Natural killer cell (primary cell): ENCODE measurements around the gene ADORA2A. TPM values are rescaled to one million over a fixed set of nuclear protein-coding genes. Genes with fewer than 3 reads are reported as not detected.

Source experiments
- ATAC-seq, 3 donors: fragments of 150-1000 bp in 2 of 3; fragments of 200-7000 bp in 1 of 3; cut with Tn5 transposase; 1 replicate in 1 of 3; 2 replicates in 2 of 3; pipeline ENCODE4 v1.10.0; 2021; ENCODE audit warnings: mild to moderate bottlenecking in 2 of 3, moderate library complexity in 2 of 3
- DNase-seq, 2 donors: peaks; one replicate each; pipeline versions ENCODE4 v3.0.0 to v3.0.0-alpha.2; 2013 to 2021; ENCODE audit warnings: mixed read lengths in 1 of 2
- H3K27ac ChIP-seq: one replicate; pipeline ENCODE4 v1.5.1; 2013; ENCODE audit warnings: mild to moderate bottlenecking, low read length
- H3K27me3 ChIP-seq: one replicate; pipeline ENCODE4 v1.6.1; 2013; ENCODE audit warnings: low read length; ENCODE audit not compliant: control insufficient read depth, insufficient read depth
- H3K36me3 ChIP-seq: one replicate; pipeline ENCODE4 v1.6.1; 2013; ENCODE audit warnings: low read length; ENCODE audit not compliant: control insufficient read depth, insufficient read depth
- H3K4me1 ChIP-seq: one replicate; pipeline ENCODE4 v1.6.1; 2013; ENCODE audit warnings: low read length; ENCODE audit not compliant: control insufficient read depth, insufficient read depth
- H3K4me3 ChIP-seq: one replicate; pipeline ENCODE4 v1.5.1; 2013; ENCODE audit warnings: low read length
- H3K9me3 ChIP-seq: one replicate; pipeline ENCODE4 v1.6.1; 2013; ENCODE audit warnings: low read length; ENCODE audit not compliant: control insufficient read depth, insufficient read depth
- H3K27ac Mint-ChIP-seq, 2 donors: one replicate each; pipeline ENCODE4 v1.8.0; 2022; ENCODE audit warnings: mild to moderate bottlenecking in 2 of 2, mixed read lengths in 2 of 2, moderate library complexity in 1 of 2
- H3K27me3 Mint-ChIP-seq, 2 donors: one replicate each; pipeline ENCODE4 v1.8.0; 2022; ENCODE audit warnings: low read depth in 2 of 2, mixed read lengths in 2 of 2
- H3K36me3 Mint-ChIP-seq: one replicate; pipeline ENCODE4 v1.8.0; 2022; ENCODE audit warnings: mixed read lengths
- H3K4me1 Mint-ChIP-seq, 2 donors: one replicate each; pipeline ENCODE4 v1.8.0; 2022; ENCODE audit warnings: mixed read lengths in 2 of 2
- H3K4me3 Mint-ChIP-seq: one replicate; pipeline ENCODE4 v1.8.0; 2022; ENCODE audit warnings: mild to moderate bottlenecking, moderate library complexity, mixed read lengths
- H3K9me3 Mint-ChIP-seq, 2 donors: one replicate each; pipeline ENCODE4 v1.8.0; 2022; ENCODE audit warnings: mixed read lengths in 2 of 2
- WGBS: methylation state at CpG from one replicate; pipeline ENCODE4 v1.1.7; 2013; ENCODE audit warnings: missing lambda C conversion rate; ENCODE audit not compliant: insufficient coverage; 5-methylcytosine and 5-hydroxymethylcytosine counted together
- intact Hi-C: fragments of 100-400 bp; cut with micrococcal nuclease; formaldehyde crosslinking; loops from one replicate; pipeline ENCODE4 v1.14.2; 2022
- total RNA-seq, 4 donors: library from RNA; stranded (reverse); fragments of 120-200 nt in 1 of 4; gene quantifications; one replicate each; pipeline versions ENCODE4 v1.2.3 to v1.2.4, GENCODE V29; 2013 to 2022
- TF ChIP-seq, protein P1 (sequence below): fragments of 200-600 bp; IDR thresholded peaks from one replicate; pipeline ENCODE4 v1.8.0; 2022; ENCODE audit warnings: antibody characterized with exemption

ADORA2A gene
- total RNA-seq, 3 donors from 2014 or later (not counting 1 experiment from before 2014, with no cell fraction given) = 11.0 to 15.0 (median 11.7) TPM

DNA sequence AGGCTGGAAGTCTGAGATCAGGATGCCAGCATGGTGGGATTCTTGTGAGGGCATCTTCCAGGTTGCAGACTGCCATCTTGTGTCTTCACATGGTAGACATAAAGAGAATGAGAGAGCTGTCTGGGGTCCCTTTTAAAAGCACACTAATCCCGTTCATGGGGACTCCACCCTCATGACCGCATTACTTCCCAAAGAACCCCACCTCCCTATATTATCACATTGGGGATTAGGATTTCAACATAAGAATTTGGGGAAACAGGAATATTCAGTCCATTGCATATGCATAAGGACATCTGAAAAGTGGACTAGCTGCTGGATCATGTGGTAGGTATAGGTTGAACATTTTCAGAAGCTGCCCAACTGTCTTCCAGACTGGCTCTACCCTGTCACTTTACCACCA is 33.1 kb upstream of the ADORA2A start:
- no peaks in the 10 kb centered on the region for H3K9me3 Mint-ChIP-seq
- no peaks in the 10 kb centered on the region for H3K36me3 Mint-ChIP-seq
- Histone ChIP-seq H3K36me3 (peaks cover 11% of the 10 kb centered on the region), H3K27ac (no peak overlapping the region), H3K9me3 (no peaks in the 10 kb centered on the region), H3K4me3 (no peak overlapping the region), H3K4me1 (no peaks in the 10 kb centered on the region), H3K27me3 (no peaks in the 10 kb centered on the region)
- TF ChIP-seq, protein P1, sequence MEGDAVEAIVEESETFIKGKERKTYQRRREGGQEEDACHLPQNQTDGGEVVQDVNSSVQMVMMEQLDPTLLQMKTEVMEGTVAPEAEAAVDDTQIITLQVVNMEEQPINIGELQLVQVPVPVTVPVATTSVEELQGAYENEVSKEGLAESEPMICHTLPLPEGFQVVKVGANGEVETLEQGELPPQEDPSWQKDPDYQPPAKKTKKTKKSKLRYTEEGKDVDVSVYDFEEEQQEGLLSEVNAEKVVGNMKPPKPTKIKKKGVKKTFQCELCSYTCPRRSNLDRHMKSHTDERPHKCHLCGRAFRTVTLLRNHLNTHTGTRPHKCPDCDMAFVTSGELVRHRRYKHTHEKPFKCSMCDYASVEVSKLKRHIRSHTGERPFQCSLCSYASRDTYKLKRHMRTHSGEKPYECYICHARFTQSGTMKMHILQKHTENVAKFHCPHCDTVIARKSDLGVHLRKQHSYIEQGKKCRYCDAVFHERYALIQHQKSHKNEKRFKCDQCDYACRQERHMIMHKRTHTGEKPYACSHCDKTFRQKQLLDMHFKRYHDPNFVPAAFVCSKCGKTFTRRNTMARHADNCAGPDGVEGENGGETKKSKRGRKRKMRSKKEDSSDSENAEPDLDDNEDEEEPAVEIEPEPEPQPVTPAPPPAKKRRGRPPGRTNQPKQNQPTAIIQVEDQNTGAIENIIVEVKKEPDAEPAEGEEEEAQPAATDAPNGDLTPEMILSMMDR = no peak
- no peak overlapping the region for H3K27ac Mint-ChIP-seq
- DNase-seq (no peak), ATAC-seq (no peak)
- WGBS = no CpG with 5 or more reads among the region's 2 CpGs
- H3K4me3 Mint-ChIP-seq = no peak overlapping the region
- H3K27me3 Mint-ChIP-seq = no peaks in the 10 kb centered on the region
- intact Hi-C loops = no loop called here
- H3K4me1 Mint-ChIP-seq = peaks cover 4 to 11% of the 10 kb centered on the region in 2 donors

DNA sequence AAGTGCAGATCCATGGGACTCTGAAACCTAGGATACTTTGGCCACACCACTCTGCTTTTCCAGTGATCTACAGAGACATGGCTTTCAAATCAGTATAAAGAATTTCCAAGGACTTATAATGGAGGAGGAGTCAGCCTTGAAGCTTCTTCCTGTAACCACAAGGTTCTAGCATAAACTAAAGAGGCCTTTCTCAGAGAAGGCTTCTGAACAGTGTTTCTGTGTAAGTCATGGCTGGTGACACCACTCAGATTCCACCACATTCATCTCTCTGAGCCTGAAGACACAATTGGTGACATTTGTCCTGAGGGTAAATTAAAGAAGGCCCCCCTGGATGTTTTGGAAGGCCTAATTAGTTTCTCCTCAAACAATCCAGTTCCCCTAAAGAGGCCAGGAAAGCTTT is 29.0 kb upstream of the ADORA2A start:
- Mint-ChIP-seq H3K4me3 (no peak overlapping the region), H3K27ac (peak overlapping the region in 1 of 2 donors; percentile 64), H3K4me1 (peaks cover 21 to 24% of the 10 kb centered on the region in 2 donors), H3K36me3 (no peaks in the 10 kb centered on the region), H3K9me3 (no peaks in the 10 kb centered on the region), H3K27me3 (no peaks in the 10 kb centered on the region)
- H3K9me3 ChIP-seq = no peaks in the 10 kb centered on the region
- H3K27me3 ChIP-seq = no peaks in the 10 kb centered on the region
- TF ChIP-seq, protein P1 = no peak
- ATAC-seq (no peak), DNase-seq (no peak)
- H3K4me3 ChIP-seq = no peak overlapping the region
- no peak overlapping the region for H3K27ac ChIP-seq
- H3K36me3 ChIP-seq = peaks cover 14% of the 10 kb centered on the region
- intact Hi-C loops = no loop called here
- H3K4me1 ChIP-seq = peaks cover 15% of the 10 kb centered on the region

DNA sequence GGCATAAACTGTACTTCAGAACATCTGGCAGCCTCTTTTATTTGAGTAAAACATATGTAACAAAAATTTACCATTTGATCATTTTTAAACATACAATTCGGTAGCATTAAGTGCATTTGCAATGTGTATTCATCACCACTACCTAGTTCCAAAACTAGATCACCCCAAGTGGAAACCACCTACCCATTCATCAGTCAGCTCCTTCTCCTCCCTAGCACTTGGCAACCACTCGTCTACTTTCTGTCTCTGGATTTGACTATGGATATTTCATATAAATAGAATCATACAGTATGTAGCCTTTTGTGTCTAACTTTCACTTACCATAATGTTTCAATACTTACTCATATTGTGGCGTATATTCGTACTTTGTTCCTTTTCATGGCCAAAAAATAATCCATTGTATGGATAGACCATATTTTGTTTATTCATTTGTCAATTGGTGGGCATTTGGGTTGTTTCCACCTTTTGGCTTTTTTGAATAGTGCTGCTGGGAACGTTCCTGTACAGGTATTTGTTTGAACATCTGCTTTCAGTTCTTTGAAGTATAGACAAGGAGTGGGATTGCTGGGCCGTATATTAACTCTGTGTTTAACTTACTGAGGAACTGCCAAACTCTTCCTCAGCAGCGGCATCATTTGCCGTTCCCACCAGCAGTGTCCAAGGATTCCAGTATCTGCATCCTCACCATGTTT is 27.2 kb upstream of the ADORA2A start:
- no peak for DNase-seq
- 74% methylated on average over 5 of the region's 8 CpGs for WGBS

More for the DNA sequence above, 27.2 kb upstream of the ADORA2A start:
- no peaks in the 10 kb centered on the region for H3K9me3 ChIP-seq
- H3K36me3 ChIP-seq = peaks cover 14% of the 10 kb centered on the region
- no peaks in the 10 kb centered on the region for H3K36me3 Mint-ChIP-seq
- intact Hi-C loops = no loop called here
- no peaks in the 10 kb centered on the region for H3K27me3 Mint-ChIP-seq
- no peaks in the 10 kb centered on the region for H3K9me3 Mint-ChIP-seq
- TF ChIP-seq, protein P1 = no peak
- no peak for ATAC-seq
- H3K27ac ChIP-seq = peak overlapping the region; percentile 47
- no peak overlapping the region for H3K4me3 ChIP-seq
- peak overlapping the region; percentile 6 to 45 for H3K27ac Mint-ChIP-seq
- peaks cover 15% of the 10 kb centered on the region for H3K4me1 ChIP-seq
- peaks cover 21 to 24% of the 10 kb centered on the region in 2 donors for H3K4me1 Mint-ChIP-seq
- no peak overlapping the region for H3K4me3 Mint-ChIP-seq
- no peaks in the 10 kb centered on the region for H3K27me3 ChIP-seq
